Upper lobe of left lung (tissue), 6 donors: Measurements from ENCODE around the gene ARF3. TPM values are rescaled to one million over a fixed set of nuclear protein-coding genes. Genes with fewer than 3 reads are reported as not detected.

Experiments used
- ATAC-seq, 2 donors: fragments of 200-7000 bp; cut with Tn5 transposase; one replicate each; pipeline ENCODE4 v1.9.1; 2022; ENCODE audit warnings: mild to moderate bottlenecking in 2 of 2, moderate library complexity in 2 of 2; ENCODE audit not compliant: low FRiP score in 2 of 2
- DNase-seq, 2 donors: peaks; one replicate each; pipeline ENCODE4 v3.0.0-alpha.2; 2019 to 2020
- H3K27ac ChIP-seq, 4 donors: fragments of 200-600 bp; sonication (generic); one replicate each; pipeline ENCODE4 v1.5.1; 2016 to 2019
- H3K27me3 ChIP-seq, 4 donors: fragments of 200-600 bp; sonication (generic); one replicate each; pipeline ENCODE4 v1.5.1; 2017 to 2019
- H3K36me3 ChIP-seq, 4 donors: fragments of 200-600 bp; sonication (generic); one replicate each; pipeline ENCODE4 v1.5.1; 2016 to 2019
- H3K4me1 ChIP-seq, 4 donors: fragments of 200-600 bp; sonication (generic); one replicate each; pipeline ENCODE4 v1.5.1; 2018 to 2019
- H3K4me3 ChIP-seq, 4 donors: fragments of 200-600 bp; sonication (generic); one replicate each; pipeline ENCODE4 v1.5.1; 2017 to 2019; ENCODE audit warnings: mild to moderate bottlenecking in 2 of 4, moderate library complexity in 1 of 4
- H3K9me3 ChIP-seq, 4 donors: fragments of 200-600 bp; sonication (generic); one replicate each; pipeline ENCODE4 v1.5.1; 2018 to 2019
- CTCF ChIP-seq, 6 experiments: fragments of 450-650 bp in 4 of 6; fragments of 200-600 bp in 2 of 6; sonication (generic) in 2 of 6; IDR thresholded peaks; one replicate each; pipeline ENCODE4 v1.5.1; 2016 to 2019; ENCODE audit warnings: antibody characterized with exemption in 6 of 6
- EP300 ChIP-seq, 4 donors: sonication (generic); formaldehyde crosslinking; IDR thresholded peaks; one replicate each; pipeline ENCODE4 v1.5.1; 2017; ENCODE audit warnings: antibody characterized with exemption in 4 of 4, control low read depth in 2 of 4
- POLR2A ChIP-seq, 4 donors: fragments of 450-650 bp; IDR thresholded peaks; one replicate each; pipeline ENCODE4 v1.5.1; 2016 to 2017; ENCODE audit warnings: antibody characterized with exemption in 4 of 4, mild to moderate bottlenecking in 2 of 4
- POLR2AphosphoS5 ChIP-seq, 2 donors: sonication (generic); formaldehyde crosslinking; IDR thresholded peaks; one replicate each; pipeline ENCODE4 v1.5.1; 2017; ENCODE audit warnings: antibody characterized with exemption in 2 of 2
- WGBS, 2 donors: methylation state at CpG; one replicate each; pipeline ENCODE4 v1.1.5; 2017 to 2018; 5-methylcytosine and 5-hydroxymethylcytosine counted together
- total RNA-seq, 6 donors: library from RNA; depleted of rRNA in 4 of 6; stranded (reverse); fragments of >200 nt in 4 of 6; gene quantifications; one replicate each; pipeline versions ENCODE4 v1.1.0 to v1.2.1, GENCODE V29; 2016 to 2021
- donor health status: DM: no; HTN: no; CAD: no; lungs with moderate emphysema.
- donor health status: DM: no; HTN: yes; CAD: no; lungs with severe emphysema.

Gene ARF3
- total RNA-seq, 6 donors from 2014 or later: 67.4 to 178 (median 99.2) TPM

GRCh38 chr12:48969833-48970701, 12.8 kb upstream of the ARF3 start:
- H3K4me1 ChIP-seq: peaks cover 27 to 52% (median 35%) of the 10 kb centered on the region in 4 donors
- H3K36me3 ChIP-seq: no peaks in the 10 kb centered on the region
- H3K27me3 ChIP-seq: peaks cover 0 to 50% (median 24%) of the 10 kb centered on the region in 4 donors
- no peaks in the 10 kb centered on the region for H3K9me3 ChIP-seq
- peak overlapping the region in 3 of 4 donors; percentile 4 to 22 (median 17) for H3K4me3 ChIP-seq
- TF ChIP-seq POLR2A (IDR thresholded peaks at IDR 0.05) (no peak), EP300 (IDR thresholded peaks at IDR 0.05) (no peak), POLR2AphosphoS5 (IDR thresholded peaks at IDR 0.05) (no peak), CTCF (IDR thresholded peaks at IDR 0.05) (no peak)
- 22 to 23% methylated on average over 24 to 38 of the region's 77 CpGs for WGBS, 2 donors
- no peak overlapping the region for H3K27ac ChIP-seq
- DNase-seq: peak in 1 of 2 donors; percentile 88
- ATAC-seq: peak in 1 of 2 donors; percentile 43

GRCh38 chr12:48969160-48969771, 12.0 kb upstream of the ARF3 start:
- no peaks in the 10 kb centered on the region for H3K9me3 ChIP-seq
- H3K36me3 ChIP-seq: no peaks in the 10 kb centered on the region
- H3K4me1 ChIP-seq: peaks cover 27 to 51% (median 35%) of the 10 kb centered on the region in 4 donors
- H3K27me3 ChIP-seq: peaks cover 0 to 48% (median 24%) of the 10 kb centered on the region in 4 donors
- 59 to 65% methylated on average over 7 to 8 of the region's 8 CpGs for WGBS, 2 donors
- no peak overlapping the region for H3K27ac ChIP-seq
- TF ChIP-seq CTCF (IDR thresholded peaks at IDR 0.05) (no peak), EP300 (IDR thresholded peaks at IDR 0.05) (no peak), POLR2AphosphoS5 (IDR thresholded peaks at IDR 0.05) (no peak), POLR2A (IDR thresholded peaks at IDR 0.05) (no peak)
- ATAC-seq: no peak
- no peak overlapping the region for H3K4me3 ChIP-seq
- DNase-seq: no peak

GRCh38 chr12:48968467-48968866, 11.2 kb upstream of the ARF3 start:
- no peak overlapping the region for H3K27ac ChIP-seq
- H3K9me3 ChIP-seq: no peaks in the 10 kb centered on the region
- H3K36me3 ChIP-seq: no peaks in the 10 kb centered on the region
- peaks cover 25 to 43% (median 30%) of the 10 kb centered on the region in 4 donors for H3K4me1 ChIP-seq
- DNase-seq (no peak), ATAC-seq (no peak)
- peaks cover 0 to 40% (median 20%) of the 10 kb centered on the region in 4 donors for H3K27me3 ChIP-seq
- WGBS, 2 donors: 87 to 90% methylated on average over 3 of the region's 3 CpGs
- TF ChIP-seq POLR2A (IDR thresholded peaks at IDR 0.05) (no peak), CTCF (IDR thresholded peaks at IDR 0.05) (no peak), EP300 (IDR thresholded peaks at IDR 0.05) (no peak), POLR2AphosphoS5 (IDR thresholded peaks at IDR 0.05) (no peak)
- no peak overlapping the region for H3K4me3 ChIP-seq

- Histone ChIP-seq H3K36me3 (no peaks in the 10 kb centered on the region), H3K4me3 (no peak overlapping the region), H3K4me1 (peaks cover 25 to 39% (median 26%) of the 10 kb centered on the region in 4 donors), H3K27ac (no peak overlapping the region), H3K27me3 (peaks cover 0 to 36% (median 18%) of the 10 kb centered on the region in 4 donors), H3K9me3 (no peaks in the 10 kb centered on the region)
- peak in 1 of 2 donors; percentile 59 for DNase-seq
- WGBS, 2 donors: 83 to 84% methylated on average over 7 of the region's 7 CpGs
- TF ChIP-seq EP300 (IDR thresholded peaks at IDR 0.05) (no peak), CTCF (IDR thresholded peaks at IDR 0.05) (no peak)
- ATAC-seq: no peak
Measured at GRCh38 chr12:48967991-48968390, 10.7 kb upstream of the ARF3 start.
